HAP-1 (cell line): ENCODE measurements around the gene CYP1B1.
"Not testable (repeated sequence)": the region's sequence is repeated elsewhere in the genome, so short reads cannot be mapped to it uniquely, and the experiment has no call there.

Experiments used
- DNase-seq, 2 experiments: peaks; one replicate each; pipeline ENCODE4 v3.0.0-alpha.2; 2016 to 2020; ENCODE audit warnings: low spot score in 2 of 2
- H3K27me3 ChIP-seq: fragments of 250-450 bp; sonication (Bioruptor Pico); 2 replicates; pipeline ENCODE4 v1.5.1; 2020; ENCODE audit warnings: low read depth, mild to moderate bottlenecking, moderate library complexity
- H3K36me3 ChIP-seq: fragments of 250-450 bp; sonication (Bioruptor Pico); replicated peaks from 2 replicates; pipeline ENCODE4 v1.5.1; 2020; ENCODE audit warnings: mild to moderate bottlenecking
- H3K4me1 ChIP-seq: fragments of 250-450 bp; sonication (Bioruptor Pico); 2 replicates; pipeline ENCODE4 v1.5.1; 2020; ENCODE audit warnings: mild to moderate bottlenecking
- H3K4me3 ChIP-seq: fragments of 250-450 bp; sonication (Bioruptor Pico); 2 replicates; pipeline ENCODE4 v1.5.1; 2020; ENCODE audit warnings: mild to moderate bottlenecking, moderate library complexity
- H3K9me3 ChIP-seq: fragments of 250-450 bp; sonication (Bioruptor Pico); 2 replicates; pipeline ENCODE4 v1.5.1; 2020; ENCODE audit warnings: mild to moderate bottlenecking, moderate library complexity
- in situ Hi-C: fragments of 300-500 bp; cut with MboI; formaldehyde crosslinking; loops from 3 replicates; pipeline ENCODE4 v1.14.3; 2020; ENCODE audit warnings: low sequenced_read_pairs, inconsistent platforms, mixed read lengths

The CYP1B1 gene

GRCh38 chr2:38026846-38027245, 49.1 kb downstream of the CYP1B1 start:
- H3K4me1 ChIP-seq: no peaks in the 10 kb centered on the region
- 0 out of 2 replicates have a peak, but pooled peaks cover 4% of the 10 kb centered on the region for H3K27me3 ChIP-seq
- H3K36me3 ChIP-seq: no peaks in the 10 kb centered on the region
- no peak for DNase-seq
- in situ Hi-C loops: no loop called here
- no peaks in the 10 kb centered on the region for H3K9me3 ChIP-seq
- H3K4me3 ChIP-seq: no peak overlapping the region

- Histone ChIP-seq H3K27me3 (0 out of 2 replicates have a peak, but pooled peaks cover 4% of the 10 kb centered on the region), H3K4me1 (no peaks in the 10 kb centered on the region), H3K36me3 (no peaks in the 10 kb centered on the region), H3K4me3 (no peak overlapping the region), H3K9me3 (no peaks in the 10 kb centered on the region)
- in situ Hi-C loops: no loop called here
- DNase-seq: no peak
Measured at GRCh38 chr2:38021589-38021988, 54.4 kb downstream of the CYP1B1 start.

DNA sequence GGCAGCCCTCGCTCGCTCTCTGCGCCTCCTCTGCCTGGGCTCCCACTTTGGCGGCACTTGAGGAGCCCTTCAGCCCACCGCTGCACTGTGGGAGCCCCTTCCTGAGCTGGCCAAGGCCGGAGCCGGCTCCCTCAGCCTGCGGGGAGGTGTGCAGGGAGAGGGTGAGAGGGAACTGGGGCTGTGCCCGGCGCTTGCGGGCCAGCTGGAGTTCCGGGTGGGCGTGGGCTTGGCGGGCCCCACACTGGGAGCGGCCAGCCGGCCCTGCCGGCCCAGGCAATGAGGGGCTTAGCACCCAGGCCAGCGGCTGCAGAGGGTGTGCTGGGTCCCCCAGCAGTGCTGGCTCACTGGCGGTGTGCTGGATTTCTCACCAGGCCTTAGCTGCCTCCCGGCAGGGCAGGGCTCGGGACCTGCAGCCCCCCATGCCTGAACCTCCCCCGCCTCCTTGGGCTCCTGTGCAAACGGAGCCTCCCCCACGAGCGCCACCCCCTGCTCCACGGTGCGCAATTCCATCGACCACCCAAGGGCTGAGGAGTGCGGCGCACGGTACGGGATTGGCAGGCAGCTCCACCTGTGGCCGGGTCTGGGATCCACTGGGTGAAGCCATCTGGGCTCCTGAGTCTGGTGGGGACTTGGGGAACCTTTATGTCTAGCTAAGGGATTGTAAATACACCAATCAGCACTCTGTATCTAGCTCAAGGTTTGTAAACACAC, 55.4 kb downstream of the CYP1B1 start:
- H3K9me3 ChIP-seq, DNase-seq, in situ Hi-C loops, H3K4me1 ChIP-seq, H3K27me3 ChIP-seq, H3K36me3 ChIP-seq, H3K4me3 ChIP-seq: not testable (repeated sequence)

DNA sequence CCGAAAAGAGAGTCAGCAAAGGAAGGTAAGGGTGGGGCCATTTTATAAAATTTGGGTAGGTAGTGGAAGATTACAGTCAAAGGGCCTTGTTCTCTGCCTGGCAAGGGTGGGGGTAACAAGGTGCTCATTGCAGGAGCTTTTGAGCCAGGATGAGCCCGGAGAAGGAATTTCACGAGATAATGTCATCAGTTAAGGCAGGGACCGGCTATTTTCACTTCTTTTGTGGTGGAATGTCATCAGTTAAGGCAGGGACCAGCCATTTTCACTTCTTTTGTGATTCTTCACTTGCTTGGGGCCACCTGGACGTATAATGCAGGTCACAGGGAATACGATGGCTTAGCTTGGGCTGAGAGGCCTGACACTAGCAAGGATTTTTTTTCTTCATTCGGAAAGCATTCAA, 58.1 kb downstream of the CYP1B1 start:
- Histone ChIP-seq H3K9me3 (no peaks in the 10 kb centered on the region), H3K36me3 (no peaks in the 10 kb centered on the region), H3K4me3 (no peak overlapping the region), H3K27me3 (no peaks in the 10 kb centered on the region; the same call in 1 of the 2 replicates), H3K4me1 (no peaks in the 10 kb centered on the region)
- DNase-seq: no peak
- in situ Hi-C loops: no loop called here
